ENCODE data around the gene PPARGC1A. TPM values are rescaled to one million over a fixed set of nuclear protein-coding genes. Genes with fewer than 3 reads are reported as not detected.

Gene PPARGC1A
- total and polyA plus RNA-seq, 7 donors: 2.0 to 8.6 (median 4.7) TPM

GRCh38 chr4:23930750-23931488, 41.1 kb upstream of the PPARGC1A start:
- intact Hi-C loops (cut with DNase I): loop anchor here (5.0 kb wide), 1 partner anchor 39 kb away; the partner anchor contains the start of gene PPARGC1A

DNA sequence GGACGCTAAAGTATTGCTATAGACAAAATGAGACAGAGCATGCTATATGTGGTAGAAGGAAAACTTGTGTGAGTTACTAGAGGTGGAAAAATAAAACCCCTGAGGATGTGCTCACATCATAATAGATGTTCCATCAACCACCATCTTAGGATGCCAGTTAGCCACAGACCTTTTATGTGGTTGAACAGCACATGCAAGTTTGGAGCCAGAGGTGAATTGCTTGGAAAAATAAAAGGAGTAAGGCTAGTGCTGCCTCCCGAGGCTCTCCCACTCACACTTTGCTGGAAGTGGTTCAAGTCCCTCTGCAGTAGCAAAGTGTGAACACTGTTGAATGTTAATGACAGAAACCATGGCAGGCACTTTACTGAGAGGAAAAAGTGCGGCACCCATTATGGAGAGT, 39.4 kb upstream of the PPARGC1A start:
- H3K4me3 ChIP-seq: no peak overlapping the region
- peaks cover 0 to 16% (median 4%) of the 10 kb centered on the region in 4 donors for H3K4me1 ChIP-seq
- no peak for TF ChIP-seq POLR2AphosphoS5 (IDR thresholded peaks at IDR 0.05)
- no peak for TF ChIP-seq EP300 (IDR thresholded peaks at IDR 0.05)
- no peak for TF ChIP-seq CTCF (IDR thresholded peaks at IDR 0.05)
- no peak for TF ChIP-seq POLR2A (IDR thresholded peaks at IDR 0.05)
- H3K27me3 ChIP-seq: no peaks in the 10 kb centered on the region
- intact Hi-C loops (cut with DNase I): no loop called here
- no peaks in the 10 kb centered on the region for H3K36me3 ChIP-seq
- no peak for DNase-seq
- no peaks in the 10 kb centered on the region for H3K9me3 ChIP-seq
- 88 to 90% methylated on average over 3 of the region's 3 CpGs for WGBS, 2 donors
- H3K27ac ChIP-seq: no peak overlapping the region

More at GRCh38 chr4:23930750-23931488, 41.1 kb upstream of the PPARGC1A start:
- TF ChIP-seq CTCF (IDR thresholded peaks at IDR 0.05) (no peak), EP300 (IDR thresholded peaks at IDR 0.05) (peak in 1 of 4 donors; percentile 3), POLR2A (IDR thresholded peaks at IDR 0.05) (no peak), POLR2AphosphoS5 (IDR thresholded peaks at IDR 0.05) (no peak)
- 76 to 81% methylated on average over 10 of the region's 10 CpGs for WGBS, 2 donors
- DNase-seq: peak; percentile 64
- H3K27ac ChIP-seq: no peak overlapping the region
- peaks cover 0 to 27% (median 13%) of the 10 kb centered on the region in 4 donors for H3K4me1 ChIP-seq
- H3K4me3 ChIP-seq: no peak overlapping the region
- no peaks in the 10 kb centered on the region for H3K9me3 ChIP-seq
- H3K36me3 ChIP-seq: no peaks in the 10 kb centered on the region
- no peaks in the 10 kb centered on the region for H3K27me3 ChIP-seq

- Histone ChIP-seq H3K27ac (no peak overlapping the region), H3K9me3 (no peaks in the 10 kb centered on the region), H3K27me3 (no peaks in the 10 kb centered on the region), H3K4me3 (no peak overlapping the region), H3K4me1 (no peaks in the 10 kb centered on the region), H3K36me3 (no peaks in the 10 kb centered on the region)
- no peak for TF ChIP-seq CTCF (IDR thresholded peaks at IDR 0.05)
- TF ChIP-seq POLR2AphosphoS5 (IDR thresholded peaks at IDR 0.05): no peak
- TF ChIP-seq POLR2A (IDR thresholded peaks at IDR 0.05): no peak
- no peak for TF ChIP-seq EP300 (IDR thresholded peaks at IDR 0.05)
- DNase-seq: no peak
- intact Hi-C loops (cut with DNase I): no loop called here
- WGBS, 2 donors: 92 to 97% methylated on average over 4 of the region's 4 CpGs
Observed at GRCh38 chr4:23924556-23924955, 34.7 kb upstream of the PPARGC1A start.

DNA sequence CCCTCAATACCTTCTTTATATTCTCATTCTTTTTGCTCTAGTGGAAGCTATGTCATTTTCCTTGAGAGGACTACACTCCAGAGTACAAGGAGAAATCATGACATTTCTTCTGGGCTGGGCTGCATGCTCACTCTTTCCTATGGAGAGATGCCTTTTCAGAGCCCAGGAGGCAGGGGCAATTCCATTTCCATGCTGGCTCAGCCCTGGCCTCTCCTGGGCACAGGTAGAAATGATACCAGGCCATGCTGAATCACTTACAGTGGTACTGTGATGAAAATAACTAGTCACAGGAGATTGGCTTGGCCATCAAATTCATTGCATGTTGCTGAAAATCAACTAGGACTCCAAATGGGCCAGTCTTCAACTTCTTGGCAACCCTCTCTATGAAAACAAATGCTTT, 34.0 kb upstream of the PPARGC1A start:
- intact Hi-C loops (cut with DNase I): no loop called here
- no peak for DNase-seq
- H3K9me3 ChIP-seq: no peaks in the 10 kb centered on the region
- H3K27me3 ChIP-seq: no peaks in the 10 kb centered on the region
- H3K4me1 ChIP-seq: no peaks in the 10 kb centered on the region
- H3K4me3 ChIP-seq: no peak overlapping the region
- no peak overlapping the region for H3K27ac ChIP-seq
- TF ChIP-seq CTCF (IDR thresholded peaks at IDR 0.05): no peak
- no peak for TF ChIP-seq POLR2AphosphoS5 (IDR thresholded peaks at IDR 0.05)
- no peak for TF ChIP-seq EP300 (IDR thresholded peaks at IDR 0.05)
- no peak for TF ChIP-seq POLR2A (IDR thresholded peaks at IDR 0.05)
- no peaks in the 10 kb centered on the region for H3K36me3 ChIP-seq
